OCI-LY1 (cell line): ENCODE data around the gene PACRG.

Experiments
- H2AFZ ChIP-seq: fragments of 200-600 bp; sonication (generic), shearing (Covaris generic); 2 replicates; pipeline ENCODE4 v1.6.0; 2014; ENCODE audit warnings: antibody characterized with exemption, mild to moderate bottlenecking, low read length
- H3F3A ChIP-seq: fragments of 200-600 bp; sonication (generic), shearing (Covaris generic); 2 replicates; pipeline ENCODE4 v1.6.0; 2014; ENCODE audit warnings: mild to moderate bottlenecking, antibody characterized with exemption, low read length, moderate library complexity; ENCODE audit not compliant: insufficient read depth
- H3K27ac ChIP-seq: fragments of 200-600 bp; sonication (generic); 2 replicates; pipeline ENCODE4 v1.5.1; 2014; ENCODE audit warnings: low read length, mixed run types, mild to moderate bottlenecking, low read depth; ENCODE audit not compliant: poor library complexity, severe bottlenecking
- H3K27me3 ChIP-seq: fragments of 200-600 bp; sonication (generic); 2 replicates; pipeline ENCODE4 v1.6.0; 2014; ENCODE audit warnings: antibody characterized with exemption, mild to moderate bottlenecking, low read length, moderate library complexity; ENCODE audit not compliant: insufficient read depth
- H3K36me3 ChIP-seq: fragments of 200-600 bp; sonication (generic); 2 replicates; pipeline ENCODE4 v1.6.1; 2014; ENCODE audit warnings: mild to moderate bottlenecking, antibody characterized with exemption, low read length, moderate library complexity, mixed read lengths; ENCODE audit not compliant: insufficient read depth
- H3K4me1 ChIP-seq: fragments of 200-600 bp; sonication (generic); 2 replicates; pipeline ENCODE4 v1.5.1; 2014; ENCODE audit warnings: mild to moderate bottlenecking, low read length, moderate library complexity; ENCODE audit not compliant: insufficient read depth, severe bottlenecking
- H3K4me2 ChIP-seq: fragments of 200-600 bp; sonication (generic), shearing (Covaris generic); 2 replicates; pipeline ENCODE4 v1.6.1; 2014; ENCODE audit warnings: low read length
- H3K4me3 ChIP-seq: fragments of 200-600 bp; sonication (generic); 2 replicates; pipeline ENCODE4 v1.5.1; 2014; ENCODE audit warnings: low read length, low read depth, mild to moderate bottlenecking, mixed read lengths; ENCODE audit not compliant: poor library complexity, severe bottlenecking
- H3K79me2 ChIP-seq: fragments of 200-600 bp; shearing (Covaris generic); 2 replicates; pipeline ENCODE4 v1.6.1; 2016; ENCODE audit warnings: mixed run types, low read length, mixed read lengths; ENCODE audit not compliant: insufficient read depth
- H3K9ac ChIP-seq: fragments of 200-600 bp; sonication (generic), shearing (Covaris generic); 2 replicates; pipeline ENCODE4 v1.6.1; 2014; ENCODE audit warnings: mild to moderate bottlenecking, low read length, mixed read lengths
- H3K9me2 ChIP-seq: fragments of 200-600 bp; sonication (generic), shearing (Covaris generic); 2 replicates; pipeline ENCODE4 v1.6.1; 2014; ENCODE audit warnings: low read depth, mild to moderate bottlenecking, low read length, mixed read lengths
- H3K9me3 ChIP-seq: fragments of 200-600 bp; shearing (Covaris generic); 2 replicates; pipeline ENCODE4 v1.6.1; 2014; ENCODE audit warnings: low read length, mixed read lengths
- H4K20me1 ChIP-seq: fragments of 200-600 bp; sonication (generic), shearing (Covaris generic); 2 replicates; pipeline ENCODE4 v1.6.0; 2016; ENCODE audit warnings: mild to moderate bottlenecking, low read length; ENCODE audit not compliant: insufficient read depth
- EZH2 ChIP-seq: fragments of 200-600 bp; sonication (generic), shearing (Covaris generic); IDR thresholded peaks from 2 replicates; pipeline ENCODE4 v1.8.0; 2017; ENCODE audit warnings: borderline replicate concordance, mixed run types, mild to moderate bottlenecking, antibody characterized with exemption, low read length, moderate library complexity, mixed read lengths
- TF ChIP-seq, protein P1 (sequence below): fragments of 200-600 bp; sonication (generic), shearing (Covaris generic); IDR thresholded peaks from 2 replicates; pipeline ENCODE4 v1.5.1; 2017; ENCODE audit warnings: mild to moderate bottlenecking, antibody characterized with exemption, low read length, moderate library complexity, mixed read lengths

Gene PACRG

DNA sequence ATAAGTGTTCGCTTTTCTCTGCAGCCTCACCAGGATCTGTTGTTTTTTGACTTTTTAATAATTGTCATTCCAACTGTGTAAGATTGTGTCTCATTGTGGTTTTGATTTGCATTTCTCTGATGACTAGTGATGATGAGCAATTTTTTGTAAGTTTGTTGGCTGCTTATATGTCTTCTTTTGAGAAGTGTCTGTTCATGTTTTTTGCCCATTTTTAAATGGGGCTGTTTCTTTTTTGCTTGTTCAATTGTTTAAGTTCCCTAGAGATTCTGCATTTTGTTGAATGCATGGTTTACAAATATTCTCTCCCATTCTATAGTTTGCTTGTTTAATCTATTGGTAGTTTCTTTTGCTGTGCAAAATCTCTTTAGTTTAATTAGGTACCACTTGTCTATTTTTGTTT lies 295.9 kb downstream of the PACRG start:
- Histone ChIP-seq H3K9ac (no peak overlapping the region), H3K79me2 (no peaks in the 10 kb centered on the region), H3K4me2 (no peak overlapping the region), H3K9me3 (no peaks in the 10 kb centered on the region), H4K20me1 (no peaks in the 10 kb centered on the region), H3F3A (no peaks in the 10 kb centered on the region), H3K4me1 (no peaks in the 10 kb centered on the region), H3K9me2 (no peaks in the 10 kb centered on the region), H2AFZ (no peak overlapping the region), H3K27me3 (no peaks in the 10 kb centered on the region), H3K36me3 (no peaks in the 10 kb centered on the region), H3K27ac (no peak overlapping the region), H3K4me3 (no peak overlapping the region)
- TF ChIP-seq, protein P1, sequence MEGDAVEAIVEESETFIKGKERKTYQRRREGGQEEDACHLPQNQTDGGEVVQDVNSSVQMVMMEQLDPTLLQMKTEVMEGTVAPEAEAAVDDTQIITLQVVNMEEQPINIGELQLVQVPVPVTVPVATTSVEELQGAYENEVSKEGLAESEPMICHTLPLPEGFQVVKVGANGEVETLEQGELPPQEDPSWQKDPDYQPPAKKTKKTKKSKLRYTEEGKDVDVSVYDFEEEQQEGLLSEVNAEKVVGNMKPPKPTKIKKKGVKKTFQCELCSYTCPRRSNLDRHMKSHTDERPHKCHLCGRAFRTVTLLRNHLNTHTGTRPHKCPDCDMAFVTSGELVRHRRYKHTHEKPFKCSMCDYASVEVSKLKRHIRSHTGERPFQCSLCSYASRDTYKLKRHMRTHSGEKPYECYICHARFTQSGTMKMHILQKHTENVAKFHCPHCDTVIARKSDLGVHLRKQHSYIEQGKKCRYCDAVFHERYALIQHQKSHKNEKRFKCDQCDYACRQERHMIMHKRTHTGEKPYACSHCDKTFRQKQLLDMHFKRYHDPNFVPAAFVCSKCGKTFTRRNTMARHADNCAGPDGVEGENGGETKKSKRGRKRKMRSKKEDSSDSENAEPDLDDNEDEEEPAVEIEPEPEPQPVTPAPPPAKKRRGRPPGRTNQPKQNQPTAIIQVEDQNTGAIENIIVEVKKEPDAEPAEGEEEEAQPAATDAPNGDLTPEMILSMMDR, result no peak
- no peak for TF ChIP-seq EZH2

DNA sequence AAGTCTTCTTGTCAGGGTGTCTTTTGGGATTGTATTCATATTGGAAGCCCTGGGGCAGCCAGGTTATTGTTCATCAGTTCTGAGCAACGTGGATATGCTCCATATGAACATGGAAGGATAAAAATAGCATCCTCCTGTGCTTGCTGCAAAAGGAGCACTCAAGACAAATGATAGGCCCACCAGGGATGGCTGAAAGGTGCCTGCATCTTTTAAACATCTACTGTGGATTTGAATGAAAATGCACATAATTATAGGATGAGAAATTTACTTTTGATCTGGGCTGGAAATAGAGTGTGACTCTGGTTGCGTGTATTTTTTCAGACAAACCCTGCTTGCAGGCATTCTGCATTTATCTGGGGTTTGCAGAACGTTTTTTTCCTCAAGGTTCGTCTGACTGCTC lies 299.1 kb downstream of the PACRG start:
- no peaks in the 10 kb centered on the region for H4K20me1 ChIP-seq
- no peak overlapping the region for H3K9ac ChIP-seq
- H3K79me2 ChIP-seq, result no peaks in the 10 kb centered on the region
- no peaks in the 10 kb centered on the region for H3K9me3 ChIP-seq
- no peak overlapping the region for H3K27ac ChIP-seq
- H3K4me1 ChIP-seq, result no peaks in the 10 kb centered on the region
- no peaks in the 10 kb centered on the region for H3K36me3 ChIP-seq
- H3K9me2 ChIP-seq, result no peaks in the 10 kb centered on the region
- H3F3A ChIP-seq, result no peaks in the 10 kb centered on the region
- no peaks in the 10 kb centered on the region for H3K27me3 ChIP-seq
- H3K4me3 ChIP-seq, result no peak overlapping the region
- no peak overlapping the region for H2AFZ ChIP-seq
- H3K4me2 ChIP-seq, result no peak overlapping the region
- TF ChIP-seq EZH2, result no peak
- TF ChIP-seq, protein P1, result no peak

DNA sequence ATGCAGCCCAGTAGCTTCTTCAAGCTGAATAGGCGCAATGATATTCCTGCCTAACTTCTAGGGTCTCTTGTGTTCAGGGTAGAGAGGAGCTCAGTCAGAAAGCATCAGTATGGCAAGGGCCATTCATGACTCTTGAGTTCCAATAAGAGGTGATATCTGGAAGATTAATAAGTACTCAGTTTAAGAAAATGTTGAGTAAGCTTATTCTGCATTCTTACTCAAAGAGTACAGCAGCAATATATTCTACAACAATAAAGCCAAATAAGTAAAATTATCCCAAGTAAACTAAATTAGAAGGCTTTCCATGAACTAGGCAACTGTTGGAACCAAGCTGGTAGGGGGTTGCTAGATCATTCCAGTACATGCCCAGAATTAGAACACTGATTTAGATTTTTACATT lies 303.2 kb downstream of the PACRG start:
- Histone ChIP-seq H3K79me2 (no peaks in the 10 kb centered on the region), H3K4me1 (no peaks in the 10 kb centered on the region), H3K9me2 (no peaks in the 10 kb centered on the region), H2AFZ (no peak overlapping the region), H3K9me3 (no peaks in the 10 kb centered on the region), H3K4me2 (no peak overlapping the region), H3K4me3 (no peak overlapping the region), H3K27me3 (no peaks in the 10 kb centered on the region), H3K36me3 (no peaks in the 10 kb centered on the region), H3K9ac (no peak overlapping the region), H4K20me1 (no peaks in the 10 kb centered on the region), H3F3A (no peaks in the 10 kb centered on the region), H3K27ac (no peak overlapping the region)
- no peak for TF ChIP-seq EZH2
- TF ChIP-seq, protein P1, result no peak
